Astrocyte (in vitro differentiated cells and primary cell): ENCODE measurements around the gene PDXK.

Experiments
- CTCF ChIP-seq: IDR thresholded peaks from 2 replicates; pipeline ENCODE4 v1.5.1; 2011; ENCODE audit warnings: low read depth, mild to moderate bottlenecking, inconsistent platforms, low read length, moderate library complexity; ENCODE audit not compliant: insufficient read depth
- EZH2 ChIP-seq: IDR thresholded peaks from 2 replicates; pipeline ENCODE4 v1.6.1; 2012; ENCODE audit warnings: mild to moderate bottlenecking, low read length, inconsistent platforms; ENCODE audit not compliant: insufficient read depth

- TF ChIP-seq CTCF = no peak
- no peak for TF ChIP-seq EZH2
Measured at GRCh38 chr21:43731891-43732711, 13.2 kb downstream of the PDXK start.
